Skeletal muscle tissue (tissue), 4 donors: ENCODE measurements around the gene HEXIM2. TPM values are rescaled to one million over a fixed set of nuclear protein-coding genes. Genes with fewer than 3 reads are reported as not detected.

ENCODE experiments used
- H3K27ac ChIP-seq: one replicate; pipeline ENCODE4 v1.7.0; 2013; ENCODE audit warnings: mild to moderate bottlenecking, low read depth, low read length, inconsistent platforms
- H3K27me3 ChIP-seq, 3 donors: one replicate each; pipeline ENCODE4 v1.7.0; 2013; ENCODE audit warnings: low read length in 3 of 3; ENCODE audit not compliant: control insufficient read depth in 3 of 3, insufficient read depth in 3 of 3
- H3K36me3 ChIP-seq, 3 donors: one replicate each; pipeline ENCODE4 v1.7.0; 2013; ENCODE audit warnings: low read length in 3 of 3; ENCODE audit not compliant: control insufficient read depth in 3 of 3, insufficient read depth in 3 of 3
- H3K4me1 ChIP-seq, 3 donors: one replicate each; pipeline ENCODE4 v1.7.0; 2013; ENCODE audit warnings: low read length in 3 of 3, mild to moderate bottlenecking in 3 of 3; ENCODE audit not compliant: control insufficient read depth in 3 of 3, insufficient read depth in 3 of 3
- H3K4me3 ChIP-seq, 3 donors: one replicate each; pipeline ENCODE4 v1.7.0; 2013; ENCODE audit warnings: low read length in 3 of 3
- H3K9ac ChIP-seq, 3 donors: one replicate each; pipeline ENCODE4 v1.7.0; 2013; ENCODE audit warnings: low read length in 3 of 3, mild to moderate bottlenecking in 3 of 3, moderate library complexity in 2 of 3, low read depth in 1 of 3
- H3K9me3 ChIP-seq, 3 donors: one replicate each; pipeline ENCODE4 v1.7.0; 2013; ENCODE audit warnings: low read length in 3 of 3; ENCODE audit not compliant: control insufficient read depth in 3 of 3
- total RNA-seq: library from RNA; depleted of rRNA; stranded (reverse); fragments of >200 nt; gene quantifications from one replicate; pipeline ENCODE4 v1.2.3, GENCODE V29; 2014
- donor health status: Osteomylitis.

Gene HEXIM2
- total RNA-seq, 1 donor from 2014 or later = 10.4 TPM

DNA sequence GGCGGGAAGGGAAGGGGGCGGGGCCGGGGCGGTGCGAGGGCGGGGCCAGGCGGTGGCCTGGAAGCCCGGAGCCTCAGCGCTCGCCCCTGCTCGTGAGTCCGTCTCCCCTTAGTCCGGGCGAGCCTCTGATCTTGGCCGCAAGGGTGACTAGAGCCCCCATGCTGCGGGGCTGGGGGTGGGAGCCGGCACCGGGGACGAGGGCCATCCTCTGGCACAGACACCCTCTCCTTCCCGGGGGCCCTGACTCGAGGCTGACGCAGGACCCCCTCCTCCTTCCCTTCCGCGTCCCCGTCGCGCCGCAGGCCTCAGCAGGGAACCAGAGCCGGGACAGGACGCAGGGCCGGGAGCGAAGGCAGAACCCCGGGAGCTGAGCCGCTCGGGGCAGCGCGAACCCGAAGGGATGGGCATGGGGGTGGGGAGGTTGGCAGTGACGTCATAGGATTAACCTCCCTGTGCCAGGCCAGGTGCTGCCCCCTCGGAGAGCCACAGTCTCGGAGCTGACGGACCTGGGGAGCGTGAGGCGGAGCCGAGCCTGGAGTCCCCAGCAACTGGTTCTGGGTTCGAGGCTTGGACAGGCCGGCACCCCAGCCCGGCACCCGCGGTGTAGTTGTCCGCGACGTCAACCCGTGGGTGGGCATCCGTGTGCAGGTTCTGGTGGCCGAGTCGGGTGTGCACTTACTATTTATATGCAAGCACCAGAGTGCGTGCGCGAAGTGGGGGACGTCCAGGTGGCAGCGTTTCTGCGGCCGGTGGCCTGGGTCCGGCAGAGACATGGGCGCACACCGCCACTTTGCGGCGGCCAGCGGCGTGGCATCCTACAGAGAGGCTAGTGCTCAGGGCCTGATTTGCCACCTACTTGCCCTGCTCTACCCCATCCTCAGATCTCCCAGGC is 28.9 kb upstream of the HEXIM2 start:
- Histone ChIP-seq H3K4me3 (peak overlapping the region; percentile 84 to 91 (median 90)), H3K27me3 (no peaks in the 10 kb centered on the region), H3K9me3 (no peaks in the 10 kb centered on the region), H3K36me3 (peaks cover under 1 to 4% (median under 1%) of the 10 kb centered on the region in 3 donors), H3K4me1 (peaks cover 53 to 64% (median 63%) of the 10 kb centered on the region in 3 donors), H3K27ac (peak overlapping the region; percentile 97), H3K9ac (peak overlapping the region; percentile 88 to 98 (median 96))

DNA sequence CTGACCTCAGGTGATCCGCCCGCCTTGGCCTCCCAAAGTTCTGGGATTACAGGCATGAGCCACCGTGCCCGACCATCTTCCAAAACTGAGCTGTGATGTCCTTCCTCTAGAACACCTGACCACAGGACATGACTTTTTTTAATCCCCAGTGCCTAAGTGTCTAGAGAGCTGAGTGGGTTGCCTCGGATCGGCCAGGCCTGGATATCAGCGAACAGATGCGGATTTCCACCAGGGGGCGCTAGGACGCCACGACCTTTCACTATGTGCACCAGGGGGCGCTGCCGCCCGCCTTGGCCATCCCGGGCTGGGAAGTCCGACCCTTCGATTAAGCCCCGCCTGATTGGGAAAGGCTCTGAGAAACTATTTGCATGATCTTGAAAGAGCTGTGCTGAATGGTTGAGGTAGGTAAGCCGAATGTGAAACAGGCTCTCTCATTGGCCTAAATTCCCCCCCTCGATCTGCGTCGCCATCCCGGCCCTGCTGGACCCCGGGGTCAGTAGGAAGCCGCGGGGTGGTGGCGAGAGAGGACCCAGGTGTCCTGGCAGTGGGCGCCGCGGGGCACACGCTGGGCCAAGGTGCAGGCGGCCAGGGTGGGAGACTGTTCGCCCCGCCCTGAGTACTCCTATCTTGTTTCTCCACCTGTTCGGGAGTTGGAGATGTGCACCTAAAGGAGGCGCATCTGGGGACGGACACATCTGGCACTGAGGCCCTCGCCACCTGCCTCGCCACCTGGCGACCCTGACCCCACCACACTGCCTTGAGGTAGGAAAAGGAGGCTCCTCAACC is 26.3 kb upstream of the HEXIM2 start, which contains the start of gene ACBD4:
TSS of gene ACBD4 (plus strand) at position 496 of the 786 bp plus-strand sequence. CDS start 458 bp downstream, outside the sequence.
- H3K4me1 ChIP-seq = peaks cover 27 to 39% (median 37%) of the 10 kb centered on the region in 3 donors
- no peaks in the 10 kb centered on the region for H3K27me3 ChIP-seq
- H3K9ac ChIP-seq = peak within 1 kb of the TSS; percentile 74 to 87 (median 85)
- H3K9me3 ChIP-seq = no peaks in the 10 kb centered on the region
- peaks cover 3 to 6% (median 5%) of the 10 kb centered on the region in 3 donors for H3K36me3 ChIP-seq
- H3K4me3 ChIP-seq = peak within 1 kb of the TSS; percentile 84 to 88 (median 85)
- H3K27ac ChIP-seq = peak within 1 kb of the TSS; percentile 57

DNA sequence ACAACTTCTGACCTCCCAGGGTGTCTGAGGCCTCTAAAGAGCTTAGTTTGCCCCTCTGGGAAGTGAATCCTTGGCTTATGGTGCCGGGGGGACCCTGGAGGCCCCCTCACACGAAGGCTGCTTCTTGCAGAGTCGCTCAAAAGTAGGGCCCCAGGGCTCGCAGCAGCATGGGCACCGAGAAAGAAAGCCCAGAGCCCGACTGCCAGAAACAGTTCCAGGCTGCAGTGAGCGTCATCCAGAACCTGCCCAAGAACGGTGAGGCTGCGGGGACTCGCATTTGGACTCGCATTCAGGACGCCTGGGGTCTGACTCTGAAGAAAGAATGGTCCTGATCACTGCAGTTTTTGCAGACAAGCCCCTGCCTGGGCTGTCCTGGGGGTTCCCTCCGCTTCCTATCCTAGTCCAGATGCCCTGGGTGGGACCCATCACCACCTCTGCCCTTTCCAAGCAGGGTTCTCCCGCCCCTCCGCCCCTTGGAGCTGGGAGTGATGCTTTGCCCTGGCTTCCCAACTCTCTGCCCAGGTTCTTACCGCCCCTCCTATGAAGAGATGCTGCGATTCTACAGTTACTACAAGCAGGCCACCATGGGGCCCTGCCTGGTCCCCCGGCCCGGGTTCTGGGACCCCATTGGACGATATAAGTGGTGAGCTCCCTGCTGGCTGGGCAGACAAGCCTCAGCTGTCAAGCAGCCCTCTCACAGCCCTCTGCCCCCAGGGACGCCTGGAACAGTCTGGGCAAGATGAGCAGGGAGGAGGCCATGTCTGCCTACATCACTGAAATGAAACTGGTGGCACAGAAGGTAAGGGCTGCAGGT is 25.5 kb upstream of the HEXIM2 start:
- Histone ChIP-seq H3K4me3 (peak overlapping the region; percentile 84 to 88 (median 85)), H3K27me3 (no peaks in the 10 kb centered on the region), H3K4me1 (peaks cover 19 to 31% (median 29%) of the 10 kb centered on the region in 3 donors), H3K9me3 (no peaks in the 10 kb centered on the region), H3K27ac (peak overlapping the region; percentile 57), H3K9ac (peak overlapping the region; percentile 74 to 87 (median 85)), H3K36me3 (peaks cover 3 to 6% (median 5%) of the 10 kb centered on the region in 3 donors)

DNA sequence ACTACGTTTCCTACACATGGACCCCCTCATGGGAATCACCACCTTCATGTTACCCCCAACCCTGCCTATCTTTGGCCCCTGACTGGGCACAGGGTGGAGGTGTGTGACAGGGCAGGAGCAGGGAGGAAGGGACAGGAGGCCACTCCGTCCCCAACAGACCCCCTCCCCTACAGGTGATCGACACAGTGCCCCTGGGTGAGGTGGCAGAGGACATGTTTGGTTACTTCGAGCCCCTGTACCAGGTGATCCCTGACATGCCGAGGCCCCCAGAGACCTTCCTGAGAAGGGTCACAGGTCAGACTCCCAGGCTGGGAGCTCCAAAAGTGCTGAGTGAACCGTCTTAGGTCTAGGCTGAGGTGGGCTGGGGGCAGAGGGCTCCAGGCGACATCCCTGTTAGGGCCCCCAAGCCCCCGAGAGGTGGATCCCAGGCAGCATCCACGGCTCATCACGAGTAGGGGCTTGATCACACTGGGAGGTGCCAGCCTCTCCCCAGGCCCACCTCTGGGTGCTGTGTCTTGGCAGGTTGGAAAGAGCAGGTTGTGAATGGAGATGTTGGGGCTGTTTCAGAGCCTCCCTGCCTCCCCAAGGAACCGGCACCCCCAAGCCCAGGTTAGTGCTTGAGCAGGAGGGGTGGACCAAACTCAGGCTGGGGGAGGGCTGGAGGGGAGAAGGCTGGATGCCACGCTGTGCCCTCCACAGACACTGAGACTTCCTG is 24.7 kb upstream of the HEXIM2 start:
- Histone ChIP-seq H3K4me1 (peaks cover 13 to 25% (median 23%) of the 10 kb centered on the region in 3 donors), H3K4me3 (no peak overlapping the region), H3K9ac (no peak overlapping the region), H3K27me3 (no peaks in the 10 kb centered on the region), H3K27ac (no peak overlapping the region), H3K9me3 (no peaks in the 10 kb centered on the region), H3K36me3 (peaks cover 3 to 6% (median 5%) of the 10 kb centered on the region in 3 donors)

DNA sequence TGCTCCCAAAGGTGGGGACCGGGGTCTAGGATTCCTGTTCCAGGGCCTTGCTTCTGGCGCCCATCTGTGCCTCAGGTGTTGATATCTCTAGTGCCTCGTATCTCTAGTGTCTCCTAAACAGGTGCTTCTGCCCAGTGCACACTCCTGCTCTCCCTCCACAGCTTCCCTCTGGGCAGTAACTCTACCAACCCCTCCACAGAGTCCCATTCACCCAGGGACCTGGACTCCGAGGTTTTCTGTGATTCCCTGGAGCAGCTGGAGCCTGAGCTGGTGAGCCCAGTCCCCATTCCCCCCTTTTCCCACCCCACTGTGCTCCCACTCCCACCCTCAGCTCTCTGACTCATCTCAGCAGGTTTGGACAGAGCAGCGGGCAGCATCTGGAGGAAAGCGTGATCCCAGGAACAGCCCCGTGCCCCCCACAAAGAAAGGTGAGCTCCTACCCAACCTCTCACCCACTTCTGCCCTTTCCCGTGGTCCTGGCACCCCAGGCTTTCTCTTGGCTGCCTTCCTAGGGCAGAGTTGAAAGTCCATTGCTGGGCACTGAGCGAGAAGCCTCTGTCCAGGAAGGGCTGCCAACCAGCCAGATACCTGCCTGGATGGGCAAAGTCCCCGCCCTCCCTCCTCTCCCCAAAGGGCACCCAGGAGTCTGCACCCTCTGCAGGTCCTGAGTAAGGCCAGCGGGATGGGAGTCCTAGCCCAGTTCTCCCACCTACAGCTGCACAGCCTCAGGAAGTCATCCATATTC is 23.9 kb upstream of the HEXIM2 start:
- H3K9me3 ChIP-seq = no peaks in the 10 kb centered on the region
- peaks cover 3 to 6% (median 5%) of the 10 kb centered on the region in 3 donors for H3K36me3 ChIP-seq
- H3K27ac ChIP-seq = no peak overlapping the region

DNA sequence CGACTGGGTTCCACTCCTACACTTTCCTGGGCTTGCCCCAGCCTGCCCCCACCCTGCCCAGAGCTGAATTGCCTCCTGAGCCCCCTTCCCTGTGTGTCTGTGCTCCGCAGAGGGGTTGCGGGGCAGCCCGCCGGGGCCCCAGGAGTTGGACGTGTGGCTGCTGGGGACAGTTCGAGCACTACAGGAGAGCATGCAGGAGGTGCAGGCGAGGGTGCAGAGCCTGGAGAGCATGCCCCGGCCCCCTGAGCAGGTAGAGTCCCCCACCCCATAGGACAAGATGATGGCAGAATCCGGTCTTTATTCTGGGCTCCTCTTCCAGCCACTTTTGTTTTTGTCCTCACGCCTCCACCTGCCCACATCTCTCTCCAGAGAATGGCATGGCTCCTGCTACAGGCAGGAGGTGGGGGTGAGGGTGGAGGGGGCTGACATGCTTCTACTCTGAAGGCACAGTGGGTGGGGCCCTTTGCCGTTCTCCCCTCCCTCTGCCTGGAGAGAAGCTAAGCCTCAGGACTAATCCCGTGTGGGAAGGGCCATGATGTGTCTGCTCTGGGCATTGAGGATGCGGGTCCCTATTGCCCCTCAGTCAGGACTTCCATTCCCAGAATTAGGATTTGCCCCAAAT is 22.7 kb upstream of the HEXIM2 start:
- Histone ChIP-seq H3K36me3 (peaks cover 3 to 6% (median 5%) of the 10 kb centered on the region in 3 donors), H3K27ac (no peak overlapping the region), H3K9me3 (no peaks in the 10 kb centered on the region), H3K4me1 (peaks cover 12 to 26% (median 25%) of the 10 kb centered on the region in 3 donors), H3K4me3 (no peak overlapping the region), H3K9ac (no peak overlapping the region), H3K27me3 (no peaks in the 10 kb centered on the region)

More for the DNA sequence above, 23.9 kb upstream of the HEXIM2 start:
- peaks cover 12 to 22% (median 22%) of the 10 kb centered on the region in 3 donors for H3K4me1 ChIP-seq
- H3K27me3 ChIP-seq = no peaks in the 10 kb centered on the region
- no peak overlapping the region for H3K4me3 ChIP-seq
- no peak overlapping the region for H3K9ac ChIP-seq

DNA sequence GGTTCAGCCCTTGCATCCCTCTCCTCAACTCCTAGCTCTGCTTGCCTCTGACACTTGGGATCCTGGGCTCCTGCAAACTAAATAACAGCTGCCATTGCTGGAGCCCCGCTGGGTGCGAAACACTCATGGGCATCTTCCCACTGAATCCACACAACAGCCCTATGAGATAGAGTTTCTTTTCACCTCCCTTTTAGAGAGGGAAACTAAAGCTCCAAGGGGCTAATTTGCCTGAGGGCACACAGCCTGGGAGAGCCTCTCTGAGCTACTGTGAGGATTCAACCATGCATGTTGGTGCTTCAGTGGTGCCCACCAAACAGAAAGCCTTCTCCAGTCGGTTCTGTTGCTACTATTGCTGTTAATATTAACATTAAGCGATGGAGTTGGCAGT is 22.1 kb upstream of the HEXIM2 start:
- H3K4me1 ChIP-seq = peaks cover 12 to 27% (median 27%) of the 10 kb centered on the region in 3 donors
- no peaks in the 10 kb centered on the region for H3K27me3 ChIP-seq
- no peak overlapping the region for H3K4me3 ChIP-seq
- no peaks in the 10 kb centered on the region for H3K9me3 ChIP-seq
- peaks cover 3 to 6% (median 5%) of the 10 kb centered on the region in 3 donors for H3K36me3 ChIP-seq
- H3K27ac ChIP-seq = no peak overlapping the region
- no peak overlapping the region for H3K9ac ChIP-seq

DNA sequence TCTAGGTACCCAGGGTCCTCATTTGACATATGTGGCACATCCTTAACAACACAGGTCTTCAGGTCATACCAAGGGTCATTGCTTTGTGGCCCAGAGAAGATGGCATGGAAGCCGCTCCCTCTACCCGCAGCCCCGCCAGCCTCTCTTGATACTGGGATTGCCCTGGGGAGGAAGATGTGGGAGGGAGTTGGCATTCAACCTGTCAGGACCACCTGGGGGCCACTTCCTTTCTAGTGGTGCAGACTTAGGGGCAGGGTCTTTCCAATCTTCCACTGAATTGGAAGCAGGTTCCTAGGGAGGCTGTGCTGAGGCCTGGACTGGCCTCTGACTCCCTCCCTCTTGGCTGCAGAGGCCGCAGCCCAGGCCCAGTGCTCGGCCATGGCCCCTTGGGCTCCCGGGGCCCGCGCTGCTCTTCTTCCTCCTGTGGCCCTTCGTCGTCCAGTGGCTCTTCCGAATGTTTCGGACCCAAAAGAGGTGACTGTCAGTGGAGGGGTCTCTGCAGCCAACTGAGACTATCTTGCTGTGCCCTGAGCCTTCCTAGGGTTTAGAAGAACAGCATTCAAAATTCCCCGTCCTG is 18.5 kb upstream of the HEXIM2 start:
- no peaks in the 10 kb centered on the region for H3K9me3 ChIP-seq
- H3K27me3 ChIP-seq = no peaks in the 10 kb centered on the region
- peaks cover 23 to 32% (median 31%) of the 10 kb centered on the region in 3 donors for H3K4me1 ChIP-seq
- H3K27ac ChIP-seq = peak overlapping the region; percentile 86
- peak overlapping the region in 2 of 3 donors; percentile 80 to 89 for H3K9ac ChIP-seq
- peaks cover 0 to under 1% (median 0%) of the 10 kb centered on the region in 3 donors for H3K36me3 ChIP-seq
- H3K4me3 ChIP-seq = peak overlapping the region in 2 of 3 donors; percentile 31 to 73
